ENCODE data around the gene GPR42. TPM values are rescaled to one million over a fixed set of nuclear protein-coding genes. Genes with fewer than 3 reads are reported as not detected.

GPR42 gene
- total and polyA plus RNA-seq, 10 of the 15 experiments (the other 5 are each of a cell fraction or from before 2014, with no cell fraction given), result 0.13 TPM; not detected in 9

DNA sequence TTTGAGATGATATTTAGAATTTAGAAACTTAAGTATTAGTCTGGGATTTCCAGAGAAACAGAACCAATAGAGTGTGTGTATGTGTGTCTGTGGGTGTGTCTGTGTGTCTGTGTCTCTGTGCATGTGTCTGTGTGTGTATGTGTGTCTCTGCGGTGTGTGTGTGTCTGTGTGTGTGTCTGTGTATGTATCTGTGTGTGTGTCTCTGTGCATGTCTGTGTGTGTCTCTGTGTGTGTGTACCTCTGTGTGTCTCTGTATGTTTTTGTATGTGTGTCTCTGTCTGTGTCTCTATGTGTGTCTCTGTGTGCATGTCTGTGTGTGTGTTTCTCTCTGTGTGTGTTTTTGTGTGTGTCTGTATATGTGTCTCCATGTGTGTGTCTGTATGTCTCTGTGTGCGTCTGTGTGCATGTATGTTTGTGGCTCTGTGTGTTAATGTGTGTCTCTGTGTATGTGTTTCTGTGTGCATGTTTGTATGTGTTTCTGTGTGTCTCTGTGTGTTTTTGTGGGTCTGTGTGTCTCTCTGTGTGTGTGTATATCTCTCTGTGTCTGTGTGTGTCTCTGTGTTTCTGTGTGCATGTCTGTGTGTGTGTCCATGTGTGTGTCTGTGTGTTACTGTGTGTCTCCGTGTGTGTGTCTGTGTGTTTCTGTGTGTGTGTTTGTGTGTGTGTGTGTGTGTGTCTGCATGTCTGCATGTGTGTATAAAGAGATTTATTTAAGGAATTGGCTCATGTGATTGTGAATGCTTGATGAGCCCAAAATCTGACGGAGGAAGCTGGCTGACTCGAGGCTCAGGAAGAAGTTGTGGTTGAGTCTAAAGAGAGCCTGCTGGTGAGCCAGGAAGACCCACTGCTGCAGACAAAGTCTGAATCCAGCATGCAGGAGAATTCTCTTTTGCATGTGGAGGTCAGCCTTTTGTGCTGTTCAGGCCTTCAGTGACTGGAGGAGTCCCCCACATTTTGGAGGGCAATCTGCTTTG, 22.2 kb downstream of the GPR42 start (continued):
- TF ChIP-seq, protein P1, sequence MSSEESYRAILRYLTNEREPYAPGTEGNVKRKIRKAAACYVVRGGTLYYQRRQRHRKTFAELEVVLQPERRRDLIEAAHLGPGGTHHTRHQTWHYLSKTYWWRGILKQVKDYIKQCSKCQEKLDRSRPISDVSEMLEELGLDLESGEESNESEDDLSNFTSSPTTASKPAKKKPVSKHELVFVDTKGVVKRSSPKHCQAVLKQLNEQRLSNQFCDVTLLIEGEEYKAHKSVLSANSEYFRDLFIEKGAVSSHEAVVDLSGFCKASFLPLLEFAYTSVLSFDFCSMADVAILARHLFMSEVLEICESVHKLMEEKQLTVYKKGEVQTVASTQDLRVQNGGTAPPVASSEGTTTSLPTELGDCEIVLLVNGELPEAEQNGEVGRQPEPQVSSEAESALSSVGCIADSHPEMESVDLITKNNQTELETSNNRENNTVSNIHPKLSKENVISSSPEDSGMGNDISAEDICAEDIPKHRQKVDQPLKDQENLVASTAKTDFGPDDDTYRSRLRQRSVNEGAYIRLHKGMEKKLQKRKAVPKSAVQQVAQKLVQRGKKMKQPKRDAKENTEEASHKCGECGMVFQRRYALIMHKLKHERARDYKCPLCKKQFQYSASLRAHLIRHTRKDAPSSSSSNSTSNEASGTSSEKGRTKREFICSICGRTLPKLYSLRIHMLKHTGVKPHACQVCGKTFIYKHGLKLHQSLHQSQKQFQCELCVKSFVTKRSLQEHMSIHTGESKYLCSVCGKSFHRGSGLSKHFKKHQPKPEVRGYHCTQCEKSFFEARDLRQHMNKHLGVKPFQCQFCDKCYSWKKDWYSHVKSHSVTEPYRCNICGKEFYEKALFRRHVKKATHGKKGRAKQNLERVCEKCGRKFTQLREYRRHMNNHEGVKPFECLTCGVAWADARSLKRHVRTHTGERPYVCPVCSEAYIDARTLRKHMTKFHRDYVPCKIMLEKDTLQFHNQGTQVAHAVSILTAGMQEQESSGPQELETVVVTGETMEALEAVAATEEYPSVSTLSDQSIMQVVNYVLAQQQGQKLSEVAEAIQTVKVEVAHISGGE (CRISPR knock-in tag; IDR thresholded peaks at IDR 0.05), result no peak

- ATAC-seq (no peak), FAIRE-seq (no peak), DNase-seq (ENCODE audit: low read depth, low spot score) (no peak)
- H3K36me3 ChIP-seq (ENCODE audit: control insufficient read depth in 2 of 2, insufficient read depth in 2 of 2, low read length in 1 of 2), result no peaks in the 10 kb centered on the region
- H3K9me3 ChIP-seq (replicated peaks; ENCODE audit: control insufficient read depth, insufficient read depth, low read length), result no peaks in the 10 kb centered on the region
- H3K4me2 ChIP-seq (ENCODE audit: control insufficient read depth, insufficient read depth), result no peak overlapping the region
- BruUV-seq (replicated peaks), result no TSS peak
- H3K27me3 ChIP-seq (replicated peaks in 1 of 2; ENCODE audit: control insufficient read depth in 2 of 2, insufficient read depth in 2 of 2, low read length in 1 of 2), result no peaks in the 10 kb centered on the region
- H3K27ac ChIP-seq (ENCODE audit: control insufficient read depth, insufficient read depth), result no peak overlapping the region
- no peaks in the 10 kb centered on the region for H3K79me2 ChIP-seq (ENCODE audit: control insufficient read depth, insufficient read depth, low read length)
- H4K20me1 ChIP-seq (ENCODE audit: control insufficient read depth, insufficient read depth), result no peaks in the 10 kb centered on the region
- ChIA-PET RAD21 (ENCODE audit: unreplicated experiment) (no interaction called here), CTCF (no interaction called here), POLR2A (interaction anchor here (0.6 kb wide), 1 partner anchor 70 kb away, joined by 6 read pairs; no protein-coding TSS in a partner anchor), SMC1A (ENCODE audit: uncharacterized antibody, unreplicated experiment) (interaction anchor here (1.2 to 10.8 kb wide), 3 partner anchors 8 to 67 kb away, joined by 4 to 110 read pairs (median 5); no protein-coding TSS in a partner anchor)
- no peak overlapping the region for H3K9ac ChIP-seq (ENCODE audit: control insufficient read depth, insufficient read depth, low read length)
- H2AFZ ChIP-seq (ENCODE audit: control insufficient read depth, low read depth, low read length), result no peak overlapping the region
- intact Hi-C loops (cut with micrococcal nuclease; ENCODE audit: unreplicated experiment), result no loop called here
- H3K4me1 ChIP-seq (ENCODE audit: control insufficient read depth, insufficient read depth, low read length), result peaks cover 2% of the 10 kb centered on the region; the same call in 1 of the 2 replicates
- 66% methylated on average over 19 of the region's 19 CpGs for WGBS (ENCODE audit: insufficient coverage, insufficient replicate concordance, low lambda C conversion rate, missing lambda C conversion rate)
- in situ Hi-C loops (cut with MboI), result no loop called here
- H3K4me3 ChIP-seq, result no peak overlapping the region
- TF ChIP-seq CHD4 (IDR thresholded peaks at IDR 0.05), result no peak
- TF ChIP-seq IKZF2 (IDR thresholded peaks at IDR 0.05), result no peak
- no peak for TF ChIP-seq TCF7 (IDR thresholded peaks at IDR 0.05; ENCODE audit: borderline replicate concordance)
- TF ChIP-seq MXI1 (IDR thresholded peaks at IDR 0.05; ENCODE audit: low read depth, low read length), result no peak
- no peak for TF ChIP-seq PAX5 (IDR thresholded peaks at IDR 0.05; ENCODE audit: borderline replicate concordance, low read depth, low read length)
- no peak for TF ChIP-seq ZNF622 (IDR thresholded peaks at IDR 0.05)
- no peak for TF ChIP-seq MYC (IDR thresholded peaks at IDR 0.05; ENCODE audit: insufficient read depth, insufficient read length, insufficient replicate concordance, low read length, severe bottlenecking)
- TF ChIP-seq, protein P2, sequence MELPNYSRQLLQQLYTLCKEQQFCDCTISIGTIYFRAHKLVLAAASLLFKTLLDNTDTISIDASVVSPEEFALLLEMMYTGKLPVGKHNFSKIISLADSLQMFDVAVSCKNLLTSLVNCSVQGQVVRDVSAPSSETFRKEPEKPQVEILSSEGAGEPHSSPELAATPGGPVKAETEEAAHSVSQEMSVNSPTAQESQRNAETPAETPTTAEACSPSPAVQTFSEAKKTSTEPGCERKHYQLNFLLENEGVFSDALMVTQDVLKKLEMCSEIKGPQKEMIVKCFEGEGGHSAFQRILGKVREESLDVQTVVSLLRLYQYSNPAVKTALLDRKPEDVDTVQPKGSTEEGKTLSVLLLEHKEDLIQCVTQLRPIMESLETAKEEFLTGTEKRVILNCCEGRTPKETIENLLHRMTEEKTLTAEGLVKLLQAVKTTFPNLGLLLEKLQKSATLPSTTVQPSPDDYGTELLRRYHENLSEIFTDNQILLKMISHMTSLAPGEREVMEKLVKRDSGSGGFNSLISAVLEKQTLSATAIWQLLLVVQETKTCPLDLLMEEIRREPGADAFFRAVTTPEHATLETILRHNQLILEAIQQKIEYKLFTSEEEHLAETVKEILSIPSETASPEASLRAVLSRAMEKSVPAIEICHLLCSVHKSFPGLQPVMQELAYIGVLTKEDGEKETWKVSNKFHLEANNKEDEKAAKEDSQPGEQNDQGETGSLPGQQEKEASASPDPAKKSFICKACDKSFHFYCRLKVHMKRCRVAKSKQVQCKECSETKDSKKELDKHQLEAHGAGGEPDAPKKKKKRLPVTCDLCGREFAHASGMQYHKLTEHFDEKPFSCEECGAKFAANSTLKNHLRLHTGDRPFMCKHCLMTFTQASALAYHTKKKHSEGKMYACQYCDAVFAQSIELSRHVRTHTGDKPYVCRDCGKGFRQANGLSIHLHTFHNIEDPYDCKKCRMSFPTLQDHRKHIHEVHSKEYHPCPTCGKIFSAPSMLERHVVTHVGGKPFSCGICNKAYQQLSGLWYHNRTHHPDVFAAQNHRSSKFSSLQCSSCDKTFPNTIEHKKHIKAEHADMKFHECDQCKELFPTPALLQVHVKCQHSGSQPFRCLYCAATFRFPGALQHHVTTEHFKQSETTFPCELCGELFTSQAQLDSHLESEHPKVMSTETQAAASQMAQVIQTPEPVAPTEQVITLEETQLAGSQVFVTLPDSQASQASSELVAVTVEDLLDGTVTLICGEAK (IDR thresholded peaks at IDR 0.05; ENCODE audit: borderline replicate concordance), result no peak
- no peak for TF ChIP-seq EP300 (IDR thresholded peaks at IDR 0.05; ENCODE audit: borderline replicate concordance in 1 of 2, control insufficient read depth in 1 of 2, low read depth in 2 of 2, low read length in 2 of 2)
- TF ChIP-seq NR2C2 (IDR thresholded peaks at IDR 0.05; ENCODE audit: borderline replicate concordance, control insufficient read depth, insufficient read length, low read depth), result no peak
These were observed 24.7 kb downstream of the GPR42 start for GRCh38 chr19:35395382-35396199.

All from GM12878 (cell line).